Epithelial cell of esophagus (primary cell): ENCODE data around the gene TIE1.

Source experiments
- DNase-seq: peaks from one replicate; pipeline ENCODE4 v3.0.0; 2010; ENCODE audit warnings: low read depth
- H3K4me3 ChIP-seq: 2 replicates; pipeline ENCODE4 v1.5.1; 2011; ENCODE audit warnings: mild to moderate bottlenecking, low read length, control low read depth
- CTCF ChIP-seq: IDR thresholded peaks from 2 replicates; pipeline ENCODE4 v1.5.1; 2011; ENCODE audit warnings: low read depth, mild to moderate bottlenecking, low read length, control low read depth, inconsistent platforms; ENCODE audit not compliant: insufficient read depth; ENCODE audit errors: missing control alignments

Gene TIE1

GRCh38 chr1:43312663-43313515, 12.1 kb downstream of the TIE1 start:
- no peak for TF ChIP-seq CTCF
- DNase-seq = no peak
- H3K4me3 ChIP-seq = no peak overlapping the region

- no peak overlapping the region for H3K4me3 ChIP-seq
- TF ChIP-seq CTCF = no peak
These were observed 13.0 kb downstream of the TIE1 start for GRCh38 chr1:43313771-43314170.

GRCh38 chr1:43314233-43314632, 13.5 kb downstream of the TIE1 start:
- DNase-seq = no peak
- no peak overlapping the region for H3K4me3 ChIP-seq
- no peak for TF ChIP-seq CTCF

More at GRCh38 chr1:43313771-43314170, 13.0 kb downstream of the TIE1 start:
- no peak for DNase-seq

- no peak for TF ChIP-seq CTCF
These were observed 14.7 kb downstream of the TIE1 start for GRCh38 chr1:43315481-43315880.

GRCh38 chr1:43315963-43316737, 15.4 kb downstream of the TIE1 start:
- no peak for TF ChIP-seq CTCF
- DNase-seq = no peak
- H3K4me3 ChIP-seq = no peak overlapping the region

More at GRCh38 chr1:43315481-43315880, 14.7 kb downstream of the TIE1 start:
- no peak overlapping the region for H3K4me3 ChIP-seq
- DNase-seq = no peak

GRCh38 chr1:43316738-43317520, 16.1 kb downstream of the TIE1 start:
- DNase-seq = no peak
- TF ChIP-seq CTCF = peak; percentile 14
- no peak overlapping the region for H3K4me3 ChIP-seq
